BLaER1 treated with 17β-estradiol and CSF1 and Interleukin-3, amounts not matched to agents 10 nM and 100 nM (cell line): Measurements from ENCODE around the gene LRRC28.

Experiments
- H3K27ac ChIP-seq, 11 experiments: shearing (Covaris generic); formaldehyde crosslinking; 2 replicates each; pipeline ENCODE4 v1.8.1; 2022
- H3K27me3 ChIP-seq, 11 experiments: shearing (Covaris generic); formaldehyde crosslinking; 2 replicates each; pipeline ENCODE4 v1.8.1; 2022
- H3K36me3 ChIP-seq, 11 experiments: shearing (Covaris generic); formaldehyde crosslinking; 2 replicates each; pipeline ENCODE4 v1.8.1; 2022
- H3K4me1 ChIP-seq, 10 experiments: shearing (Covaris generic); formaldehyde crosslinking; 2 replicates each; pipeline ENCODE4 v1.8.1; 2022
- H3K4me2 ChIP-seq, 11 experiments: shearing (Covaris generic); formaldehyde crosslinking; 2 replicates each; pipeline ENCODE4 v1.8.1; 2022
- H3K4me3 ChIP-seq, 10 experiments: shearing (Covaris generic); formaldehyde crosslinking; 2 replicates each; pipeline ENCODE4 v1.8.1; 2022
- H3K9ac ChIP-seq, 11 experiments: shearing (Covaris generic); formaldehyde crosslinking; 2 replicates each; pipeline ENCODE4 v1.8.1; 2022
- H3K9me3 ChIP-seq, 11 experiments: shearing (Covaris generic); formaldehyde crosslinking; replicated peaks in 1 of 11; 2 replicates each; pipeline ENCODE4 v1.8.1; 2022
- H4K20me1 ChIP-seq, 11 experiments: shearing (Covaris generic); formaldehyde crosslinking; 2 replicates each; pipeline ENCODE4 v1.8.1; 2022
- Cebpa-rat ChIP-seq, 11 experiments: shearing (Covaris generic); IDR thresholded peaks; 2 replicates each; pipeline ENCODE4 v1.8.1; 2022

The LRRC28 gene

DNA sequence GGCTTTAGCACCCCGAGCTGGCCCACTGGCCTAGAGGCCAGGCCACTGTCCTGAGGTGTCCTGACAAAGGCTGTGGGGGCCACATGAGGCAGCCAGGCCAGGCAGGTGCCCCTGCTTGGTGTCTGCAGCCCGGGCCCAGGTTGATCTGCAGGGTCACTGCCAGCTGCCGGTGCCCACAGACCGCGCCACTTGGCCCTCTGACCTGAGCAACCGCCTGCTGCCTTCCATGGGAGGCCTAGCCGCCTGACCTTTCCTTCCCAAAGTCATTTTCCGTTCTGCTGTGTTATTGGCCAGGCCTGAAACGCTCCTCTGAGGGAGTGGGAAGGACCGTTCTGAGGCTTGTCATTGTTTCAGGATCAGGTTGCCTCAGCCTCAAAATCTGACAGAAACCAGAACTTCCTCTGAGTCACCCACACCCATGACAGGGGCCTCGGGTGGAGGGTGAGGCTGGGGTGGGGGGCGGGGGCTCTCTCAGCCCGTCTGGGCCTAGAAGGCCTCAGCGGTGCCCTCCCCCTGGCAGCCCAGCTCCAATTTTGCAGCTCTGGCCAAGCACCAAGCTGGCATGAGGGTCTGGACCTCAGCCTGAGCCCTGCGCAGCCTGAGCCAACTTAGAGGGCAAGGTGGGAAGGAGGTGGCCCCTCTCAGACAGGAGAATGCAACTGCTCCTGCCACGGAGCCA lies 173.8 kb downstream of the LRRC28 start:
- peak overlapping the region; percentile 57 to 78 (median 70); a peak in 21 of 22 replicates for H3K9ac ChIP-seq
- TF ChIP-seq Cebpa-rat (IDR thresholded peaks at IDR 0.05), result no peak
- H3K27ac ChIP-seq, result peak overlapping the region; percentile 70 to 88 (median 80)
- no peaks in the 10 kb centered on the region for H3K36me3 ChIP-seq
- no peaks in the 10 kb centered on the region for H4K20me1 ChIP-seq
- peaks cover 29 to 68% (median 42%) of the 10 kb centered on the region in 10 experiments for H3K4me1 ChIP-seq
- peaks cover 0 to 16% (median 12%) of the 10 kb centered on the region in 11 experiments; a peak in 14 of 22 replicates for H3K9me3 ChIP-seq
- no peaks in the 10 kb centered on the region for H3K27me3 ChIP-seq
- H3K4me3 ChIP-seq, result peak overlapping the region in 1 of 10 experiments; percentile 40; a peak in 1 of 20 replicates
- peak overlapping the region; percentile 68 to 98 (median 85) for H3K4me2 ChIP-seq

GRCh38 chr15:99425657-99426301 lies 174.5 kb downstream of the LRRC28 start:
- Histone ChIP-seq H3K27me3 (no peaks in the 10 kb centered on the region), H3K4me3 (peak overlapping the region in 1 of 10 experiments; percentile 40; a peak in 1 of 20 replicates), H3K4me2 (peak overlapping the region; percentile 68 to 98 (median 85)), H3K9ac (peak overlapping the region; percentile 57 to 78 (median 70); a peak in 20 of 22 replicates), H4K20me1 (no peaks in the 10 kb centered on the region), H3K9me3 (peaks cover 0 to 15% (median 12%) of the 10 kb centered on the region in 11 experiments; a peak in 14 of 22 replicates), H3K4me1 (peaks cover 32 to 74% (median 44%) of the 10 kb centered on the region in 10 experiments), H3K27ac (peak overlapping the region; percentile 70 to 88 (median 80)), H3K36me3 (no peaks in the 10 kb centered on the region)
- TF ChIP-seq Cebpa-rat (IDR thresholded peaks at IDR 0.05), result no peak

DNA sequence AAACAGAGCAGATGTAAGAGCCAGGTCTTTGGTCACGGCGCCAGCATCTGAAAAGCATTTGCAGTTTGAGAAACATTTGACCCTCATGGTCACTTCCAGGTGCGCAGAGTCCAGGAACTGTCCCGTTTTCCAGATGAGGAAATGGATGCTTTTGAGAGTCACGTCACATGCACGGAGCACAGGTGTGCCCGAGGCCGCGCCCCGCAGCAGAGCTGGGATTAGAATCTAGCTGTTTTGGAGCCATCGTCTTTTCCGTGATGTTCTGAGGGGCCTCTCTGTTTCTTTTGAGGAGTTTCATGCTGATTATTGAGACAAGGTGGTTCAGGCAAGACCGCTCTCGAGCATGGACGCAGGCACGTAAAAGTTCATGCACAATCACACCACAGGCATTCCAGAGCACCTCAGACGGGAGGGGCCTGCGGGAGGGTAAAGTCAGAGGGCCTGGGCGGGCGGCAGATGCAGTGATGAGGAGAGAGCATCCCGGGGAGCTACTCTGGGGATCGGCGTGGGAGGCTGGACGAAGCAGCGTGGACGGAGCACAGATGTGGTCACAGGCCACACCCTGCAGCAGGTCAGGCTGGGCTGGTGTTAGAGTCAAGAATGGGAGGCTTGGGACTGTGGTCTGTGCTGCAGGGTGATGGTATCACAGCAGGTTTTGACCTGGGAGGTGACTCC lies 175.3 kb downstream of the LRRC28 start:
- Histone ChIP-seq H3K36me3 (no peaks in the 10 kb centered on the region), H3K9me3 (peaks cover 0 to 8% (median 6%) of the 10 kb centered on the region in 11 experiments; a peak in 13 of 22 replicates), H3K4me1 (peaks cover 40 to 82% (median 52%) of the 10 kb centered on the region in 10 experiments), H3K27ac (peak overlapping the region in 10 of 11 experiments; percentile 70 to 88 (median 82); a peak in 18 of 22 replicates), H3K4me2 (peak overlapping the region; percentile 68 to 98 (median 85); a peak in 20 of 22 replicates), H4K20me1 (no peaks in the 10 kb centered on the region), H3K9ac (peak overlapping the region in 8 of 11 experiments; percentile 18 to 78 (median 70); a peak in 9 of 22 replicates), H3K27me3 (no peaks in the 10 kb centered on the region), H3K4me3 (no peak overlapping the region)
- TF ChIP-seq Cebpa-rat (IDR thresholded peaks at IDR 0.05), result no peak

DNA sequence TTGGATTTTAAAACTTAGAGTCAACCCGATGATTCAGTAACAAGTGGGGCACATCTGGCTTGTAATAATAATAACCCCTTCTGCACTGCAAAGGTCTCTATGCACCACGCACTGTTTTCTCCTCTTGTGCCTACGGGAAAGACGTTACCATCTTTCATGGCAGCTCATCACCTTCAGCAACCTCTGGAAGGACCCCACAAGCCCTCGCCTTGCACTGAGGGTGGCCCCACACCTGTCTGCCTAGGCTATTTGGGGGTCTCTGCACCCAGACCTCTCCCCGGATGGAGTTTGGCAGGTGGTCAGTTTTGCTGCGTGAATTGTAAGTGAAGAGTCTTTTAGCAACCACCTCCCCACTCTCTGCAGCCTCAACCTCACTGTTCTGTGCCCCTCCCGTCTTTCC lies 175.9 kb downstream of the LRRC28 start:
- Histone ChIP-seq H3K9me3 (peaks cover 0 to 2% (median 0%) of the 10 kb centered on the region in 11 experiments; a peak in 2 of 22 replicates), H3K4me2 (peak overlapping the region in 1 of 11 experiments; percentile 98; a peak in 3 of 22 replicates), H3K4me1 (peaks cover 47 to 88% (median 59%) of the 10 kb centered on the region in 10 experiments), H3K36me3 (no peaks in the 10 kb centered on the region), H4K20me1 (no peaks in the 10 kb centered on the region), H3K27ac (no peak overlapping the region), H3K4me3 (no peak overlapping the region), H3K27me3 (no peaks in the 10 kb centered on the region), H3K9ac (no peak overlapping the region)
- TF ChIP-seq Cebpa-rat (IDR thresholded peaks at IDR 0.05), result no peak

DNA sequence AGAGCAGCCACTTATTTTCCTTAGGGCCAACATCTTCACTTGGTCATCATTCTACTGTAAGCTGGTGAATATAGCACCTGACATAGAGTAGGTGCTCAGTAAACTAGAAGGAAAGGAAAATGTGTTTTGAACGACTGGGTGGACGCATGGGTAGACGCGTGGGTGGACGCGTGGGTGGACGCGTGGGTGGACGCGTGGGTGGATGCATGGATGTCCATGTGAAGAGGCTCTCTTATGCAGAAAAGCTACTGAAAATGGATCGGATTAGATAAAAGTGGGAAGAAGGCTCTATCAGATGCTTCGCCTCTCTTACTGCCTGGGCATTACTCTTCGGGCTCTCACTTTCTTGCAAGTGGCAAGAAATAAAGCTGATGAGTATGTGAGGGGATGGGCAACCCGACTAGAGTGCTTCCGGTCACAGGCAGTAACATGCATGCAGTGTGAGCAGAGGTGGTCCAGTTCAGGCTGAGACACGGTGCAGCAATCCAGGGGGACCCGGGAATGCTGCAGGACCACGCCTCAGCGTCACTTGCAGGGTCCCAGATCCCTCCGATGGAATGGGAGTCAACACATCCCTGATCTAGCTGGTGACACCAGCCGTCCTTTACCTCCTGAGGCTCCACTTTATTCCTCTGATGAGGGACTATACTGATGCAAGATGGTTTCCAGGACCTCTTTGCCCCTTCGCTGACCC lies 176.5 kb downstream of the LRRC28 start:
- Histone ChIP-seq H3K4me3 (no peak overlapping the region), H3K9me3 (no peaks in the 10 kb centered on the region), H3K9ac (no peak overlapping the region), H3K4me2 (0 out of 22 replicates have a peak overlapping the region, but pooled peaks of 1 of the 11 experiments have one; percentile 9), H3K4me1 (peaks cover 53 to 90% (median 63%) of the 10 kb centered on the region in 10 experiments), H4K20me1 (no peaks in the 10 kb centered on the region), H3K27ac (no peak overlapping the region), H3K27me3 (no peaks in the 10 kb centered on the region), H3K36me3 (no peaks in the 10 kb centered on the region)
- TF ChIP-seq Cebpa-rat (IDR thresholded peaks at IDR 0.05), result no peak

DNA sequence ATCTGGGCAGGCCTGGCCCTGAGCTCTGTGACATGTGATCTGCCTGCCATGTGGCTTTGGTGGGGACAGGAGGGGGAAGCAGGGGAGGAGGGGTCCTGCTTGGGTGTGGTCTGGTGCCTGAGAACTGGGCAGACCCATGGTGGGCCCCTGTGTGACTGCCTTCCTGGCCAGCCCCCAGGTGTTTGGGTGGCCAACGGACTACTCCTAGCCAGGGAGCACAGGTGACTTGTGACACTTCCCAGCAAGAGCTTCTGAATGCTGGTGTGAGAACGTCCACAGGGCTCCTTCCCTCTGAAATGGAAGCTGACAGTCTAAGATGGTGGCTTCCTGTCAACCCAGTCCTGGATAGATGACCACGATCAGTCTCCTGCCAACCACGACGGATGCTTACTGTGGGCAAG lies 178.4 kb downstream of the LRRC28 start:
- no peak for TF ChIP-seq Cebpa-rat (IDR thresholded peaks at IDR 0.05)
- no peaks in the 10 kb centered on the region for H3K36me3 ChIP-seq
- H3K4me2 ChIP-seq, result peak overlapping the region in 10 of 11 experiments; percentile 8 to 96 (median 28); a peak in 13 of 22 replicates
- H3K4me1 ChIP-seq, result peaks cover 66 to 90% (median 74%) of the 10 kb centered on the region in 10 experiments
- no peaks in the 10 kb centered on the region for H4K20me1 ChIP-seq
- H3K9ac ChIP-seq, result no peak overlapping the region
- H3K4me3 ChIP-seq, result no peak overlapping the region
- peak overlapping the region in 5 of 11 experiments; percentile 27 to 54 (median 48); a peak in 6 of 22 replicates for H3K27ac ChIP-seq
- H3K9me3 ChIP-seq, result no peaks in the 10 kb centered on the region
- no peaks in the 10 kb centered on the region for H3K27me3 ChIP-seq

GRCh38 chr15:99430881-99431401 lies 179.7 kb downstream of the LRRC28 start:
- no peak overlapping the region for H3K9ac ChIP-seq
- H3K4me2 ChIP-seq, result peak overlapping the region; percentile 3 to 96 (median 85); a peak in 14 of 22 replicates
- no peak for TF ChIP-seq Cebpa-rat (IDR thresholded peaks at IDR 0.05)

GRCh38 chr15:99431661-99432091 lies 180.4 kb downstream of the LRRC28 start:
- H3K9ac ChIP-seq, result no peak overlapping the region; a peak in 1 of 22 replicates
- no peaks in the 10 kb centered on the region for H3K36me3 ChIP-seq
- TF ChIP-seq Cebpa-rat (IDR thresholded peaks at IDR 0.05), result no peak
- peak overlapping the region in 4 of 11 experiments; percentile 15 to 79 (median 54); a peak in 5 of 22 replicates for H3K27ac ChIP-seq
- peak overlapping the region; percentile 81 to 96 (median 91); a peak in 21 of 22 replicates for H3K4me2 ChIP-seq
- peaks cover 65 to 90% (median 74%) of the 10 kb centered on the region in 10 experiments for H3K4me1 ChIP-seq
- no peaks in the 10 kb centered on the region for H4K20me1 ChIP-seq
- H3K4me3 ChIP-seq, result no peak overlapping the region
- peaks cover 0 to 7% (median 0%) of the 10 kb centered on the region in 11 experiments; a peak in 6 of 22 replicates for H3K27me3 ChIP-seq
- no peaks in the 10 kb centered on the region for H3K9me3 ChIP-seq

More at GRCh38 chr15:99430881-99431401, 179.7 kb downstream of the LRRC28 start:
- Histone ChIP-seq H3K4me3 (no peak overlapping the region), H3K36me3 (no peaks in the 10 kb centered on the region), H4K20me1 (no peaks in the 10 kb centered on the region), H3K27ac (peak overlapping the region in 4 of 11 experiments; percentile 17 to 78 (median 26); a peak in 4 of 22 replicates), H3K4me1 (peaks cover 66 to 90% (median 74%) of the 10 kb centered on the region in 10 experiments), H3K9me3 (no peaks in the 10 kb centered on the region), H3K27me3 (no peaks in the 10 kb centered on the region)
